ENCODE data around the gene KCTD17. TPM values are rescaled to one million over a fixed set of nuclear protein-coding genes. Genes with fewer than 3 reads are reported as not detected.

Gene KCTD17
- total and polyA plus RNA-seq, 2 of the 13 experiments (the other 11 are each of a cell fraction or from before 2014, with no cell fraction given) = 5.3 to 11.7 TPM

GRCh38 chr22:37064553-37064952 is 13.0 kb downstream of the KCTD17 start (continued):
- no peak for TF ChIP-seq SNAI1 (CRISPR knock-in tag; IDR thresholded peaks at IDR 0.05; ENCODE audit: borderline replicate concordance)
- no peak for TF ChIP-seq ZNF672 (CRISPR knock-in tag; IDR thresholded peaks at IDR 0.05)
- no peak for TF ChIP-seq ZNF709 (CRISPR knock-in tag; IDR thresholded peaks at IDR 0.05)
- no peak for TF ChIP-seq HBP1 (CRISPR knock-in tag; IDR thresholded peaks at IDR 0.05; ENCODE audit: low read depth)
- no peak for TF ChIP-seq ZZZ3 (CRISPR knock-in tag; IDR thresholded peaks at IDR 0.05; ENCODE audit: borderline replicate concordance)

- Histone ChIP-seq H3K4me3 (replicated peaks in 1 of 3; ENCODE audit: insufficient read depth in 1 of 3, low read depth in 2 of 3, low read length in 3 of 3) (no peak overlapping the region), H3K4me2 (ENCODE audit: low read depth, low read length) (no peak overlapping the region), H3K36me3 (replicated peaks in 1 of 2; ENCODE audit: control insufficient read depth in 1 of 2, insufficient read depth in 2 of 2, low read length in 2 of 2) (no peaks in the 10 kb centered on the region), H3K9ac (ENCODE audit: insufficient read depth, low read depth, low read length) (no peak overlapping the region), H3K27ac (ENCODE audit: extremely low read length, insufficient read depth, low read length) (no peak overlapping the region), H3K9me3 (ENCODE audit: low read length) (no peaks in the 10 kb centered on the region), H2AFZ (ENCODE audit: low read length) (no peak overlapping the region), H3K27me3 (ENCODE audit: control insufficient read depth in 1 of 2, insufficient read depth in 2 of 2, low read length in 2 of 2) (no peaks in the 10 kb centered on the region), H3K79me2 (ENCODE audit: insufficient read depth, low read length) (no peaks in the 10 kb centered on the region), H4K20me1 (ENCODE audit: insufficient read depth, low read length) (no peaks in the 10 kb centered on the region), H3K4me1 (ENCODE audit: insufficient read depth, low read length) (peaks cover 19% of the 10 kb centered on the region)
- no peak for TF ChIP-seq SP1 (IDR thresholded peaks at IDR 0.05)
- TF ChIP-seq SP1 (CRISPR knock-in tag; IDR thresholded peaks at IDR 0.05) = no peak
- TF ChIP-seq ZNF616 (CRISPR knock-in tag; IDR thresholded peaks at IDR 0.05; ENCODE audit: low read depth) = no peak
- no peak for TF ChIP-seq BRCA1 (CRISPR knock-in tag; IDR thresholded peaks at IDR 0.05)
- no peak for TF ChIP-seq GTF2F1 (IDR thresholded peaks at IDR 0.05; ENCODE audit: low read length)
- no peak for TF ChIP-seq SMC3 (IDR thresholded peaks at IDR 0.05; ENCODE audit: low read length)
- no peak for TF ChIP-seq ZFY (CRISPR knock-in tag; IDR thresholded peaks at IDR 0.05)
- TF ChIP-seq TFDP2 (CRISPR knock-in tag; IDR thresholded peaks at IDR 0.05) = no peak
- CTCF ChIA-PET (ENCODE audit: low intra/inter-chr PET ratio, low total read pairs) = no interaction called here
- FAIRE-seq (no peak), DNase-seq (ENCODE audit: low spot score) (no peak), ATAC-seq (no peak)
- intact Hi-C loops (cut with micrococcal nuclease; ENCODE audit: unreplicated experiment) (no loop called here), in situ Hi-C loops (cut with HindIII; ENCODE audit: extremely low pct_ligation_motif_present, low pct_unique_long_range_greater_than_20kb) (no loop called here)
- WGBS (ENCODE audit: low lambda C conversion rate) = 70% methylated on average over 2 of the region's 3 CpGs
- BruUV-seq (replicated peaks) = no TSS peak
- POLR2A ChIA-PET = no interaction called here
Observed at GRCh38 chr22:37065180-37065579, 13.6 kb downstream of the KCTD17 start.
